NCI-H1436 (cell line): Measurements from ENCODE around the gene ARMC9.

Source experiments
- DNase-seq: peaks from one replicate; lab custom pipeline; 2025; lab: John Stamatoyannopoulos, UW

The ARMC9 gene

GRCh38 chr2:231204146-231204545 is 5.7 kb downstream of the ARMC9 start:
- no peak for DNase-seq

- no peak for DNase-seq
These were observed 6.2 kb downstream of the ARMC9 start for GRCh38 chr2:231204581-231204980.

- DNase-seq, result peak; percentile 17
These were observed 9.3 kb downstream of the ARMC9 start for GRCh38 chr2:231207734-231208133.

GRCh38 chr2:231210782-231211181 is 12.4 kb downstream of the ARMC9 start:
- DNase-seq, result no peak

GRCh38 chr2:231211486-231211885 is 13.1 kb downstream of the ARMC9 start:
- no peak for DNase-seq

GRCh38 chr2:231212329-231212845 is 14.0 kb downstream of the ARMC9 start:
- DNase-seq, result no peak

- DNase-seq, result no peak
These were observed 15.7 kb downstream of the ARMC9 start for GRCh38 chr2:231213931-231214642.

GRCh38 chr2:231218366-231218765 is 19.9 kb downstream of the ARMC9 start:
- no peak for DNase-seq

GRCh38 chr2:231219289-231219688 is 20.9 kb downstream of the ARMC9 start:
- no peak for DNase-seq

GRCh38 chr2:231221761-231222160 is 23.3 kb downstream of the ARMC9 start:
- DNase-seq, result no peak

GRCh38 chr2:231222318-231223000 is 24.0 kb downstream of the ARMC9 start:
- DNase-seq, result no peak

GRCh38 chr2:231223001-231223375 is 24.6 kb downstream of the ARMC9 start:
- DNase-seq, result no peak

GRCh38 chr2:231223458-231223976 is 25.1 kb downstream of the ARMC9 start:
- no peak for DNase-seq

- DNase-seq, result peak; percentile 58
These were observed 29.1 kb downstream of the ARMC9 start for GRCh38 chr2:231227310-231228162.

- no peak for DNase-seq
These were observed 29.8 kb downstream of the ARMC9 start for GRCh38 chr2:231228223-231228622.

GRCh38 chr2:231228974-231229529 is 30.6 kb downstream of the ARMC9 start:
- DNase-seq, result no peak

- no peak for DNase-seq
These were observed 36.8 kb downstream of the ARMC9 start for GRCh38 chr2:231235217-231235616.

- DNase-seq, result no peak
These were observed 40.3 kb downstream of the ARMC9 start for GRCh38 chr2:231238689-231239088.

GRCh38 chr2:231239751-231240150 is 41.3 kb downstream of the ARMC9 start:
- no peak for DNase-seq

- DNase-seq, result no peak
These were observed 43.5 kb downstream of the ARMC9 start for GRCh38 chr2:231241755-231242507.

- DNase-seq, result no peak
These were observed 45.4 kb downstream of the ARMC9 start for GRCh38 chr2:231243866-231244265.
